NCI-H2227 treated with DMSO at 0.1 percent for 48 hours (cell line): ENCODE results near the gene PRPF39.
"Not testable (repeated sequence)": the region's sequence is repeated elsewhere in the genome, so short reads cannot be mapped to it uniquely, and the experiment has no call there.

ENCODE experiments used
- DNase-seq: peaks from one replicate; lab custom pipeline; 2025; lab: John Stamatoyannopoulos, UW

Gene PRPF39

DNA sequence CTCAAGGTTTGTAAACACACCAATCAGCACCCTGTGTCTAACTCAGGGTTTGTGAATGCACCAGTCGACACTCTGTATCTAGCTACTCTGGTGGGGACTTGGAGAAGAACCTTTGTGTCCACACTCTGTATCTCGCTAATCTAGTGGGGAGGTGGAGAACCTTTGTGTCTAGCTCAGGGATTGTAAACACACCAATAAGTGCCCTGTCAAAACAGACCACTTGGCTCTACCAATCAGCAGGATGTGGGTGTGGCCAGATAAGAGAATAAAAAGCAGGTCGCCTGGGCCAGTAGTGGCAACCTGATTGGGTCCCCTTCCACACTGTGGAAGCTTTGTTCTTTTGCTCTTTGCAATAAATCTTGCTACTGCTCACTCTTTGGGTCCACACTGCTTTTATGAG lies 2.8 kb upstream of the PRPF39 start:
- not testable (repeated sequence) for DNase-seq

DNA sequence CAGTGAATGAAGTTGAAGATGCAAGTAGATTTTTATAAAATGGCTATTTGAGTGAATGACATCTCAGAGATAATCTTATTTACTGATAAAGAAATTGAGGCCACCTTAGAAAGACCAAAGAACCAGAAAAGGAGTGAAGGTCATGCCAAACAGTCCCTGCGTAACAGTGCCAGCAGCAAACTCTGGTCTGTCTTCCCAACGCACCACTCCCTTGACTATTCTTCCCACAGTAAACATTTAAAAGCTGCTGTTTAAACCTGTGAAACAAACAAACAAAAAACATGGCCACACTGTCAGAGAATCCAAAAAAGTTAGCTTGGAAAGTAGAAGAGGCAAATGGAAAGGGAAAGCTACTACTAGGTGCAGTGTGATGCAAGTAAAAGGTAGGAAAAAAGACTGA lies 1.5 kb upstream of the PRPF39 start:
- no peak for DNase-seq

DNA sequence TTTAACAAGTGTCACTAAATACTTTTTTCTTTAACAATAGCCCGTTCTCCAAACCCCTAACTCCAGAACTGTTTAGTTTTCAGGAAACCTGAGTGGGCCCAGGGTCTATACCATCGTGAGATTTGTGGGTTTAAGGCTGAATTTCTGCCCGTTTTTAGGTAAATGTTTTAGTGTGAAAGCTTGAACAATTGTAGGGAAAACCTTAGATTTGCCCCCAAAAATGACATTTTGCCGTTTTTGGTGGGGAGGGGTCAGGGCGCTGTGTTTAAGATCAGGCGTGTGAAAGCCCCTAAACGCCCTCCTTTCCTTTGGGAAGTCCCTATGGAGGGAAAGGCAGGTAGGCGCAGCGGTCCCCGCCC lies 320 bp upstream of the PRPF39 start:
- no peak for DNase-seq

DNA sequence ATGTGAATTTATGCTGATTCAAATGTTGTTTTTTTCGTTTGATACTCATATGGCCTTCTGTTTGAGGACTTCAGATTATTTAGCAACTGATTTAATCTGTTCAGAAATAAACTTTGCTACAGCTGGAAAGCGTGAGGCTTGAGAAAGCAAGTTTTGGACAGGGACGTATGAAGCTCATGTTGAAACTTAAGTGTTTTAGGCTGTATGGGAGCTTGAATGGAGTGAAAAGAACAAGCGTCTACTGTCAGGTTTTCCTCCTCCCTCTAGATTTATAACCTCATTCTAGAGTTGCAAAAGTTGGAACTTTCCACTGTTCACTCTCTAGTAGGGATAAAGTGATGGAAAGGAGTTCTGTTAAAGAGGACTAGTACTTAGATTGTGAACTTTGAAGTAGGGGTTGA lies 1.0 kb downstream of the PRPF39 start:
- no peak for DNase-seq

DNA sequence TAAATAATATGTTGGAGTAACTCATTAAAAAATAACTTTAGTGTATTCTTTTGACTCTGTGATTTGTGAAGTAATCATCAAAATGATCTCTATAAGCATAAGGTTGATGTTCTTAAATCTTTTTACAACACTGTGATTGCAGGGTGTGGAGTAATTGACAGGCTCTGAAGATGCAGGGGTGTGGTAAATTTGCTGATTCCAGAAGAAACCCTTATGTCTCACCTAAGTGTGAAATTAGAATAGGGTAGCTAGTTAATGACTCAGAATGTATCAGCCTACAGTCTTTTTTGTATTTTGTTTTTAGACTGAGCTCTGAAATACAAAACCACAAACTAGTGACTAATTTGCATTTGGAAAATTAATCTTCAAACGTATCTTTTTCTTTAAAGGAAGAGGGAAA lies 5.9 kb downstream of the PRPF39 start:
- no peak for DNase-seq

DNA sequence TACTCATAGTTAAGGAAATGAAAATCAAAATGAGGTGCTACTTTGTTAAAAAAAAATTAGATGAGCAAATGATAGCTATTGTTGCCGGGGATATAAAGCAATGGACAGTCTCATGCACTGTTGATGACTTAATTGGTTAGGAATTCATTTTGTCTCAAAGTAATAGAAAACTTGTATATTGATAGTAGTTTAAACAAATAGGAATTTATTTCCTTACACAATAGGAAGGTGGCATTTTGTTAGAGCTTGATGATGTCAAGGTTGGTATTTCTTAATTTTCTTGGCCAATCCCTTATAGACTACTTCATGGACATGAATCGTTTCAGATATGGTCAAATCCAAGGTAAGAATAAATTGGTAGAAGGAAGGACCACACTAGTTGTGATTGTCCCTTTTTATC lies 7.8 kb downstream of the PRPF39 start:
- no peak for DNase-seq

DNA sequence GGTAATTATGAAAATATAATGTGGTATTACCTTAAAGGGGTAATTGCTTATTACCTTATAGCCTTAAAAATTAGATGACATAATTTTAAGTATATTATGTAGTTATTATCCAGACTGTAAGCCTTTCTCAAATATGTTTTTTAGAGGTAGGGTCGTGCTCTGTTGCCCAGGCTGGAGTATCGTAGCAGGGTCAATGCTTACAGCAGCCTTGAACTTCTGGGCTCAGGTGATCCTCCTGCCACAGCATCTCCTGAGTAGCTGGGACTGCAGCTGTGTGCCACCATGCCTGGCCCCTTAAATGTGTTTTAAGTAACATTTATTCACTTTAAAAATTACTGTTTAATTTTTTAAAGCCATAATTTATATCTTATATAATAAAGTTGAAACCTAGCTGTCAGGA lies 10.4 kb downstream of the PRPF39 start:
- DNase-seq, result no peak

DNA sequence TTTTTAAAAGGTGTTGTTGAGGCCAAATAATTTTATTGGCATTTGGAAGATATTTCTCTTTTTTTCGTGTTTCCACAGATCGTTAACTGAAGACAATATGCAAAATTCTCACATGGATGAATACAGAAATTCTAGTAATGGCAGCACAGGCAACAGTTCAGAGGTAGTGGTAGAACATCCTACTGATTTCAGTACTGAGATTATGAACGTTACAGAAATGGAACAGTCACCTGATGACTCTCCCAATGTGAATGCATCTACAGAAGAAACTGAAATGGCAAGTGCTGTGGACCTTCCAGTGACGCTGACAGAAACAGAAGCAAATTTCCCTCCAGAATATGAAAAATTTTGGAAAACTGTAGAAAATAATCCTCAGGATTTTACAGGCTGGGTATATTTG lies 11.2 kb downstream of the PRPF39 start:
- no peak for DNase-seq

DNA sequence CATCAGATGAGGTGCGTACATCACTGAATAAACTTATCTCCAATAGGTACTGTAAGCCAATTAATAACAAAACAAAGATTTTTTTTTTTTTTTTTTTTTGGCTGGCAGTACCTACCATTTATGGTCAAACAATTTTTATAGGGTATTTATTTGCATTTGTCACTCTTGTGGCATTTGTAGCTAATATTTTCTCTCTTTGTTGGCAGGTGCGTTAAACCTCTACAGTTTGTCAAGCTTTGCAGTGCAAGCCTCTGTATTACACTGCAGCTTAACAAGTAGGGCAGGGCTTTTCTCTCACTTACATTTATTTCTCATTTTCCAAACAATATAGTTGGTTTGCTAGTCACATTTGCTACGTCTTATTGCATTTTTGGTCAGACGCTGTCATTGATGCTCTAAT lies 12.3 kb downstream of the PRPF39 start:
- no peak for DNase-seq

DNA sequence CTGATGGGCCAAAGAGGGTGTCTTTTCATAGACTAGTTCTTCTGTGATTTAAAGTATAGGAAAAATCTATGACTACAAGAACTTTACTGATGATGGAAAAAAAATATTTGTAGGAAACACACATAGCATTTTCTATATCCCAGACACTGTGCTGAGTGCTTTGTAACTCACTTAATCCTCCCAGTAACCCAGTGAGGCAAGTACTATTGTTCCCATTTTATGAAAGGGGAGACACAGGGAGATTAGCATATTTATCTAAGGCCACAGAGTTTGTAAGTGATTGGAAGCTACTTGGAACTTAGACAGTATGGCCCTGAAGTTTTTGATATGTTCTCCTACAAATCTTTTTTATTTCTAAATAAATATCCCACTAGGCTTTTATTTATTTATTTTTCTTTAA lies 19.9 kb downstream of the PRPF39 start:
- no peak for DNase-seq

DNA sequence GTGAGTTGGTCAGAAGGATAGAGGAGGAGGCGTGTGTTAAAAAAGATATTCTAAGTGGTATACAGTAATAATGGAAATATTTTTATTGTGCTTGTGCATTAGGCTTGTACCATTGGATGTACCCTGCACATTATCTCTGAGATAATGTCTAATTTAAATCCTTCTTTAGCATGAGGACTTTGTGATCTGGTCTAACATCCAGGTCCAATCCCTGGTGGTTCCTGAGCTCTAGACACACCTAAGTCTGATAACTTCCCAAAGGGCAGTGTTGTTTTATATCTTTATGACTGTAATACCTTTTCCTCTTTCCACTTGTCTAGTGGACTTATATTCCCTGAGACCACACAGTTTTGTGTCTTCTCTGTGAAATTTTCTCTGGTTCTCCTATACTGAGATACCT lies 20.6 kb downstream of the PRPF39 start:
- no peak for DNase-seq

DNA sequence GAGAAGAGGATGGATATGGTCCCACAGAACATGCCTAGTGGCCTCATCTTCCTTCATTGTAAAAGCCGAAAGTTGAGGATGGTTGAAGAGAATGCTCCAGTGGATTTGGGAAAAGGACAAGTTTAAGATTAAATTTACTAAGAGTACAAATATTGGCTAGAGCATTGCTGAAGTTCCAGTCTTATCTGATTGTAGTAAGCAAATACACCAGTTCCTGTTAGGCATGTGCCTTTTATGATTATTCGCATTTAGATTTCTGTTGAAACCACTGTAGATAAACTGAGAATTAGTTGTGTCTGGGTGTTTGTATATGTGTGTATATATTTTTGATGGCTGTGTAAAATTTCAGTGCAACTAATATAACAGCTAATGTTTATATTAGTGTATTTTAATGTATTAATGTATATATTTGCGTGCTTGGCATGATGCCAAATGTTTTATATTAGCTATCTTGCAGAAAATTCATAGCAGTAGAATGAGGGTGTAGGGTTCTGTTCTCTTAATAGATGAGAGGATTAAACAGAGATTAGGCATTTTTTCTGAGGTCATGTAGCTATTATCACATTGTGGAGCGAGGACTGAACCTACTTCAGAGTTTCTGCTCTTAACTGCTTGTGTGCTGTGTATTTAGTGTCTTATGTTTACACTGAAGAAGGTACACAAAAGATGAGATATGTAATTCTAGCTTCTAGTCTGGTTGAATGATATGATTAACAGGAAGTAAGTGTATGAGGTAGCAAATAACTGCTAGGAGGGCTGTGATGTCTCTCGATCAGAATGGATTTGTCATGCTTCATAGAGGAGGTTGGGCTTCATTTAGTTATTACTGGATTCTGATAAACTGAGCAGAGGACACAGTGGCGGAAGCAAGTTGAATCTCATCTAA lies 29.2 kb downstream of the PRPF39 start:
- DNase-seq, result no peak

DNA sequence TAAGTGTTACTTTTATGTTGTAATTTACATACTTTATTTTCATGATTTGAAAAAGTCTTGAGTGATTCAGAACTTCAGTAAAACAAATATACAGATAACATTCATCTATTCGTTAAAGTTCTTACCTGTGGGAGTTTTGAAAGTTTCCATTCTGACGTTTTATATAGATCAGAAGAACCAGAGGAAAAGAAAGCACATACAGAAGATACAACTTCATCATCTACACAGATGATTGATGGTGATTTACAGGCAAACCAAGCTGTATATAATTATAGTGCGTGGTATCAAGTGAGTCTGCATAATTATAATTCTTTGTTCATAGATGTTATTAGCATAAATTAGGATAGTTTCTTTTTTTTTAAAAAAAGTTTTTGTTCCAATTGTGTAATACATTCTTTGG lies 30.4 kb downstream of the PRPF39 start:
- DNase-seq, result no peak

DNA sequence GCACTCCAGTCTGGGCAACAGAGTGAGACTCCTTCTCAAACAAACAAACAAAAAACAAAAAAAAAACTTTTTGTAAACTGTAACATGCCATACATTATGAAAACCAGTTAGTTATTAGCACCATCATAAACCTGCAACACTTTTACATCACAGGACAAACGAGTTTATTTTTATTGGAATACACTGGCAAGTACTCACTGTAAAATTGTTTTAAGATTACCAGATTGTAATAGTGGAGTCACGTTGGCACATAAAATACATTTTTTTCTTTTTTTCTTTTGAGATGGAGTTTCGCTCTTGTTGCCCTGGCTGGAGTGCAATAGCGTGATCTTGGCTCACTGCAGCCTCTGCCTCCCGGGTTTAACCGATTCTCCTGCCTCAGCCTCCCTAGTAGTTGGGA lies 34.7 kb downstream of the PRPF39 start:
- DNase-seq, result no peak

DNA sequence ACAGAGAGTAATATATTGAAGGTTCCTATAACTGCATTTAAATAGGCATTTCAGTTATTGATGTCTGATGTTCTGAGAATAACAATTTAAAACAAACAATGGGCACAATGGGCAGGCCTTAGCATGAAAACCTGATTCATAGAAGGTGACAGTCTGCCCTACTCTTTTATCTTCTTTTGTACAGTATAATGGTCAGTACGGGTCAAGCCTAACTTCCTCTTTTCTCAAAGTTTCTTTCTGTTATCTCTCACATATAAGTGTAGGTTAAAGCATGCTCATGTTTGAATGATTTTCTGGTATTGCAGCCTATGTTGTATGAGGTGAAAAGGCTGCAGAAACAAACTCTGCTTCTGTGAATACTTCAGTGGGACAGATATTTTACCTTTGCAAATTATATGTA lies 36.2 kb downstream of the PRPF39 start:
- DNase-seq, result no peak

DNA sequence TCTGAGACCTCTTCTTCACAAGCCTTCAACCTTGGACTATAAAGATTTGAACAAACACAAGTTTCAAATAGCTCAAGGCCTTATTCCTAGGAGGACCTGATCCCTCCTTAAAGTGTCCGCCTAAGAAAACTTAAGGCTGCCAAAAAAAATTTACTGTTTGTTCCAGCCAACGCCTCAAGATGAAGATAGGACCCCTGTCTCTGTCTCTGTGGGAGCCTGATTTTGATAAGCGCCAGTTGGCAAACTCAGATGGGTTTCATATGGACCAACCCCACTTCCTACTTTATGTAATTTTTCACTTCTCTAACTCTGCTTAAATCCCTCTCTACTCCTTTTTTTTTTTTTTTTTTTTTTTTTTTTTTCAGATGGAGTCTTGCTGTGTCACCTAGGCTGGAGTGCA lies 39.4 kb downstream of the PRPF39 start:
- no peak for DNase-seq

DNA sequence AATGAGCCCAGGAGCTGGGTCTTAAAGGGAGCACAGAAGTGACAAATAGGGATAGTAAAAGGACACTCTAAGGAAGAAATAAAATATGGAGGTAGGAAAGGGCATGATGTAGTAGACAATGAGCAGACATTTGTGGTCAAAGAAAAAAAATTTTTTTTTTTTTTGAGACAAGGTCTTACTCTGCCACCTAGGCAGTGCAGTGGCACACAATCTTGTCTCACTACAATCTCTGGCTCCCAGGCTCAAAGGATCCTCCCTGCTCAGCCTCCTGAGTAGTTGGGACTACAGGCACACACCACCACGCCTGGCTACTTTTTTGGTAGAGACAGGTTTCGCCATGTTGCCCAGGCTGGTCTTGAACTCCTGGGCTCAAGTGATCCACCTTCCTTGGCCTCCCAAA lies 41.8 kb downstream of the PRPF39 start:
- no peak for DNase-seq

DNA sequence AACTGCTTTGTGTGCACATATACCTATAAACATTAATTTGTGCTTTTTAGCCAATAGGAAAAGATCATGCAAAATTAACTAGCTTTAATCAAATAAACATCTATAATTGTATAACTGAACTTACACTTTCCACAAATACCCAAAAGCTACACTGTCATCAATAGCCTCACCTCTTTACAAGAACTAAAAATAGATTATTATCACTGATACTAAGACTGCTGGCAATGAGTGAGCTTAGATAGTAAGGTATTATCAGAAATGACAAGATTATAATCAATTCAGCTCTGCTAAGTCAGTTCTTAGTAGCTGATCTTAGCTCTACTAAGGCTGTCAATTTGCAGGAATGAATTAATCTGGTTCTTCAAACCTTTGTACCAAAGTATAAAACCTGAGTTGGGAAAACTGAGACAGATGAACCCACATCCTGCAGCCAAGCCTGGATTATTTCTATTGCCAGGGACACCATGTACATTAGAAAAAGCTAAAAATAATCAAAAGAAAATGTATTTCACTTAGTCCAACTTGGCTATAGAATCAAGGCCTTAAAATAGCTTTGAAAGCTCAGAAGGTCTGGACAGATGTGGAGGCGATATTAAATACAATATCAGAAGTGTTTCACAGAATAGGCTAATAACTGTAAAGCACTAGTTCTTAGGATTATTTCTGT lies 45.2 kb downstream of the PRPF39 start:
- no peak for DNase-seq

DNA sequence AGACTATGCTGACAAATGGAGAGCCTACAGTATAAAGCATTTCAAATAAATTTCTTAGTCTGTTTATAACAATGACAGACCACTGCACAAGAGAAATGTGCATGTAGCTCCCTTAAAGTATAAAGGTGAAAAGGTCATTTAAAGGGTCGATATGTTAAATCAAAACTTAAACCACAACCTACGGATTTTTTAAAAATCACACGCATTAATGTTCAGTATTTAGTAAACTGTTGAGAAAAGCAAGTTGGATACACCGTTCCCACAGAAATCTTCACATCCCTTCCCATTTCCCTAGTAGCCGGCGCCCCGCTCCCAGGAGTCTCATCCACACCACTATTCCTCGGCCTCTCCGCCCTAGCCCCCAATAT lies 49.8 kb downstream of the PRPF39 start:
- DNase-seq, result peak; percentile 71

DNA sequence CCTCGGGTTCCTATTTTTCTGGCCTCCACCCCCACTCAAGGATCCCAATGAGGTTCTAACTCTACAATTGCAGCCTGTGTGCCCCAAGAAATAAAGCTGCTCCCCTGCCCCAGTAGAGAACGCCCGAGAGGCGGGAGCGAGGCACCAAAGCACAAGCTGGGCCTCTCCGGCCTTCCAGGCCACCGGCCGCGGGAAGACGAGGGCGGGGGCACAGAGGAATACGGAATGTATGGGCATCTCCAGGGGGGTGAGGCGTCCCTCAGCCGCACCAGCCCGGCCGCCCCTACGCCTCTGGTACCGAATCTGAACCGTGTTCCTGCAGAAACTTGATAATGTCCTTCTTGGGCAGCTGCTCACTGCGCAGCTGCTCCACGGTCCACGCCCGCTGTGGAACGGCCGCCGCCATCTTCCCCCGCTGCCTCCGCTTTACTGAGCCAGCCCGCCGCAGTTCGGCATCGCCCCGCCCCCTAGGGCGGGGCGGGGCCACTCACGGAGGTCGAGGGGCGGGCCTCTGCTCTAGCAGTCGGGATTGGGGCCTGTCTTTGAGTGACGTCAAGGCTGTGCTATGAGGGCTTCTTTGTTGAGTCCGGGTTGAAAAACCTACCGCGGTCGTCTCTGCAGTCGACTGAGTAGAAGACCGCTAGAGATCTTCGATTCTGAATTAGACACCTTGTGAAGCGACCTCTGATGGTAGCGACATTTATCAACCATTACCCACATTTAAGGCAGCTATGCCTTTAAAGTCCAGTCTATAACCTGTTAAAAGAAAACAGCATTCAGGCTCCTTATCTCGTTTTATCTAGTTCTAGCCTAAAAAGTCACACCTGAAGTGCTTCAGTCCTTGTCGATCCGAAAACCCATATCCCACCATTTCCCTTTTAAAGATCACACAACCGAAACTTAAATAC lies 50.4 kb downstream of the PRPF39 start, which contains the start of gene FKBP3:
FKBP3 (minus strand) TSS at position 431 of the 908 bp plus-strand sequence; CDS start at position 406, 25 bp downstream.
- peak; percentile 97 for DNase-seq

DNA sequence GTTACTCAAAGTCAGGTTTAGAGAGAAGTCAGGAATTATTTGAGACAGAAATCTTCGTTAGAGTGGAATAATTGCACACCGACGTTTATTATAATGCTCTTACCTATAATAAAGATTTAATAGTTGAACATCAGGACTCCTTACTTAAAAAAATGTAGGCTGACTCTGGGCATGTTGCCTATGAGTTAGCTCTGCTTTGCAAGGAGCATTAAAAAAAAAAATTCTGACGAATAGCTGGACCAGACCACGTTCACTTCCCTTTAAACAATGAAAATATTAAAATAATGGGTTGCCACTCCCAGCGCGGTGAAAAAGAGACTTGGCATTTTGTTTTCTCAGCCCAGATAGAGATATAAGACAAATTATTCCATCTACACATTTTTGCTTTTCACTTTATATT lies 51.2 kb downstream of the PRPF39 start:
- no peak for DNase-seq

DNA sequence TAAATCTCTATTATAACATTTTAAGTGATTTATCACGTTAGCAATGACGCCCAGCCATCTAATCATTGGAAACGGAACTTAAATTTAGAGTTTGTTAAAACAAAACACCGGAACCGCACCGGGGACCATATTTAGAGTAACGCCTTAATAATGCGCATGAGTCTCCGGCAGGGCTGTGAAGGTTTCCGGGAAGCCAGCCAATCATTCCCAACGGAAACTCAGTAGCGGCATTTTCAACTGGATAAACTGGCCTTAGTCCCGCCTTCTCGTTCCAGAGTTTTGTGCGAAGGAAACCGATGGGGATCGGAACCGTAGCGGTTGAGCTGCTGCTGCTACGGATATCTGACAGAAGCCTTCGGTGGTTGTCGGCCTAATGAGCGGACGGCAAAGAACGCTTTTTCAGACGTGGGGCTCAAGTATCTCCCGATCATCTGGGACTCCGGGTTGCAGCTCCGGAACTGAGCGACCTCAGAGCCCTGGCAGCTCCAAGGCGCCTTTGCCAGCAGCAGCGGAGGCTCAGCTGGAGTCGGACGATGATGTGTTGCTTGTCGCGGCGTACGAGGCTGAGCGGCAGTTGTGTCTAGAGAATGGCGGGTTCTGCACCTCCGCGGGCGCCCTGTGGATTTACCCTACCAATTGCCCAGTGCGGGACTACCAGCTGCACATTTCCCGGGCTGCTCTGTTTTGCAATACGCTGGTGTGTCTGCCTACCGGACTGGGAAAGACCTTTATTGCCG lies 51.9 kb downstream of the PRPF39 start, which contains the start of gene FANCM:
FANCM (plus strand) TSS at position 272 of the 737 bp plus-strand sequence; CDS start at position 374, 102 bp downstream.
- DNase-seq, result peak; percentile 95
